Activated CD8-positive, alpha-beta memory T cell treated with anti-CD3 and anti-CD28 coated beads, Interleukin-2, amount 50 U/mL, for 1 hour (primary cell): ENCODE data around the gene RADIL.
A peak's percentile ranks its signal among the peaks of the same experiment; 100 is the strongest.

ENCODE experiments used
- DNase-seq: peaks from one replicate; pipeline ENCODE4 v3.0.0-alpha.2; 2020; ENCODE audit errors: extremely low read depth

RADIL gene

DNA sequence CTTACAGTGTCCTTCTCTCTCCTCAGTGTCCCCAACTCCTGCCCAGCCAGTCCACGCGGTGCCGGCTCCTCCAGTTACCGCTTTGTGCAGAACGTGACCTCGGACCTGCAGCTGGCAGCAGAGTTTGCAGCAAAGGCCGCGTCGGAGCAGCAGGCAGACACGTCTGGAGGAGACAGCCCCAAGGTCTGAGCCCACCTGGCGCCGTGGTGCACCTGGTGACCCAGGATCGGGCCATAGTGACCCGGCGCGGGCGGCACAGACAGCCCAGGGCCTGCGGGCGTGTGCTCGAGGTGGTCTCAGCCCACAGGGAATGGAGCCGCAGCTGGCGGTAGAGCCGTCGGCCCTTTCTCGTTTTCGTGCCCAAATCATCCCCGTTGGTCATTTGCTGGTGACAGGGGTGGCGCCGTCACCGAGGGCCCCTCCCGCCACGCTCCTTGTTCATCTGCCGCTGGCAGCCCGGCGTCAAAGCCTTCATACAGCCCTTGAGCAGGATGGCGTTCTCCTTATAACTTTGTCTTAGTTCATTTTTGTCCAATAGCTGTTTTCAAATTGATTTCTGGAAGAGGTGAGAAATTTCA is 129.0 kb downstream of the RADIL start:
- no peak for DNase-seq

DNA sequence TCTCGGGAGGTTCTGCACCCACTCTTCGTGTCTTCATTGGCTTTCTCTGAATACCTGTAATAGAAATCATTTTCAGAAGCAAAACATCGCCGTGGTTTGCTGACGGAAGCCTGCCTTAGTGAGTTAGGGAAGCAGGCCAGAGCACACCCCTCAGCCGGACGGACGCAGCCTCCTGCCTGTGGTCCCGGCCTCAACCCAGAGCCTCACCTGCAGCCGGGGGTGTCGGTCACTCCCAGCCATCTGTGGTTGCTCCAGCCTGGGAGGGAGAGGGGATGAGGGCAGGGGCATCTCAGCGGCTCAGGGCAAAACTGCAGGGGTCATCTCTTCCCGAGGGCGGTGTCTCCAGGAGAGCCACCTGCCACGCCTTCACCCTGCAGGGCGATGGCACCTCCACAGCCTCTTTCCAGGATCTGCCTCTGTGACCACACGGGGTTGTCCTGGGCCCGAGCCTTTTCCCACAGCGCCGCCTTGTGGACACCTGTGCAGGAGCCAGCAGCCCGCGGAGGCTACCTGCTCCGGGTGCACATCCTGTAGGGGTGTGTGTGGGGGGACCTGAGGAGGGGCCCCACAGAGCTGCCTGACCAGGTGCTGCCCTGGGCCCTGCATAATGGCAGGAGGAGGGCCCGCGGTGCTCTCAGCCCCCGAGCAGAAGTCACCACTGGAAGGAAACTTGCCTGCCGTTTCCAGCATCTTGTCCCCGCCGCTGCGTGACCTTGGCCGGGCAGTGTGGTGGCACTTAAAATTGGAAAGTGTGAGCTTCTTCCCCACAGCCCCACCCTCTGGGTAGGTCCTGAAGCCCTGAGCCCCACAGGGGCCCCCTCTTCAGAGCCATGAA is 129.7 kb downstream of the RADIL start:
- peak; percentile 66 for DNase-seq

DNA sequence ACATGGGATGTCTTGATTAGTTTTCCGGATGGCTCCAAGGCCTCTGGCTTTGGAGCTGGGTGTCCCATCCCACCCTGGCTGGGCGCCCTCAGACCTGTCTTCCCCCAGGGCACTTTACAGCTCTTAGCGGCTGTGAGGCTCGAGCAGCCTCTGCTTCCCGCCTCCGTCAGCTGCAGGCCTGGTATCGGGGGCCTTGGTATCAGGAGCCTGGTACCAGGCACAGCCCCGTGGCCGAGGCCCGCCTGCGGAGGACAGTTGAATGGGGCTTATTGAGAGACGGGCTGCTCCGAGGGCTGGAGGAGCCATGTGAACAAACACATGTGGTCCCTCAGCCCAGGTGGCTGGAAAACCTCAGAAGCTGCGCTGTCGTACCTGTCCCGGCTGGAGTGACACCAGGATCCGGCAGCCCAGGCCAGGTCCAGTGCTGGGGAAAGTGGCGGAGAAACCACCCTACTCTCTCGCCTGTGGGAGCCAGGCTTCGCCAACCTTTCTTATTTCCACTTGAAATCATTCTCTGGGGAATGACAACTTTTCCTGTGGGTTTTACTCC is 132.0 kb downstream of the RADIL start:
- DNase-seq: no peak

DNA sequence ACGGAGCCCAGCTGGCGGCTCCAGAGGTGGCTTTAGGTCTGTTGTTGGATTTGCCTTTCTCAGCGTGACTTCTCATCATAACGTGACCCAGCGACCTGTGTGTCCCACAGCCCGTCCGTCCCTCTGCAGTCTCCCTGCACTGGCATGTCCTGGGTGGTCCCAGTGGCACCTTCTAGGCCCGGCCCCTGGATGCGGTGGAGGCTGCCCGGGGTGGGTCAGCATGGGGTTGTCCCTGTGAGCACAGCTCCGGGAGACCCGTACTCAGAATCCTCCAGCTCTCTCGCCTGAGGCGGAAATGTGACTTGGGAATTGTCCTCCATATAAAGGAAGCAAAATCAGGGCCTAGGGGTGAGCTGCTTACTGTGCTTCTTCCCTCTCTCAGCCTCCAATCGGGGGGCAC is 133.7 kb downstream of the RADIL start:
- DNase-seq: no peak

DNA sequence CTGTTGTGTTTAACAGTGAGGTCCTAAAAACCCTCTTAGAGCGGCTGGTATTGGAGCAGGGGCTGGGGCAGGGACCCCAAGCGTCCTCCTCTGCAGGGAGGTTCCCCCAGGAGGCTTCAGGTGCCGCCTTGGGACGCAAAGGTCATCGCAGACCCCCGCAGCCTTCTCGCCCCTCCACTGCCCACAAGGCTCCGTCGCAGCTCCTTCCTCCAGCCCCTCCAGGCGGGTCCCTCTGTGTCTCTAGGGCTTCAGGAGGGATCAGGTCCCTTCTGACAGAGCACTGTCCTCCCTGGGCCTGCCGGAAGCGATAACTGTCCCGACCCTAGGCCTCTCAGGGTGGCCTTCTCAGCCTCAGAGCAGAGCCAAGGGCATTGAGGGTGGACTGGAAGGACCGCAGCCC is 134.2 kb downstream of the RADIL start:
- no peak for DNase-seq
